Measurements from ENCODE around the gene LRRC49.

DNA sequence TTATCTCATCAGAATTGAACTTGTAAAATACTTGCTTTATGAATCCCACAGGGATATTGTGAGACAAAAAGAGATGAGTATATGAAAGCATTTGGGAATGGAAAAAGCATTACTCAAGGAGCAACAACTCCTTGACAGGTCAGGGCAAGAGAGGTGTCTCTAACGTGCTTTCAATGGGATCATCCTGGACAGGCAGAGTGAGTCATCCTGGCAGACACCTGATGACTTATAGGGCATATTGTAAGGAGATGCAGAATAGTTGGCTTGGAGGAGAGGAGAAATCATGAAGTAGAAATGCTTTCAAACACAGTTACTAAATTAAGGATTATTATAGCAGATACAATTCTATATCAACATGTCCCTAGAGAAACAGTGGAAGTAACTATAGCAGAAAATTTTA lies 150.7 kb downstream of the LRRC49 start:
- no peak for TF ChIP-seq SUZ12 (IDR thresholded peaks at IDR 0.05)
- no peak for TF ChIP-seq TARDBP (IDR thresholded peaks at IDR 0.05)
- no peak for TF ChIP-seq SP1 (IDR thresholded peaks at IDR 0.05)
